ENCODE data around the gene CFAP65. TPM values are rescaled to one million over a fixed set of nuclear protein-coding genes. Genes with fewer than 3 reads are reported as not detected.
A peak's percentile ranks its signal among the peaks of the same experiment; 100 is the strongest.

Gene CFAP65
- total RNA-seq, 2 experiments from 2014 or later: not detected

GRCh38 chr2:218963601-218964000 lies 77.7 kb downstream of the CFAP65 start:
- no peak overlapping the region for H3K4me3 Mint-ChIP-seq
- Histone ChIP-seq H3K9me3 (ENCODE audit: control insufficient read depth in 1 of 2, insufficient read depth in 1 of 2, low read length in 2 of 2) (peaks cover 0 to 32% of the 10 kb centered on the region in 2 experiments), H3K27me3 (ENCODE audit: control insufficient read depth in 1 of 2, insufficient read depth in 2 of 2, low read length in 2 of 2) (peaks cover 53 to 76% of the 10 kb centered on the region in 2 experiments), H3K27ac (ENCODE audit: low read depth in 1 of 2, low read length in 2 of 2) (no peak overlapping the region), H3K36me3 (ENCODE audit: insufficient read depth, low read length) (no peaks in the 10 kb centered on the region), H3K4me1 (ENCODE audit: insufficient read depth, low read length) (peaks cover 32% of the 10 kb centered on the region), H3K4me3 (ENCODE audit: low read length) (no peak overlapping the region)
- no peak for DNase-seq
- intact Hi-C loops (cut with DNase I, micrococcal nuclease): loop anchor here in 1 of 2 experiments (10.0 kb wide), 1 partner anchor 341 kb away; the partner anchor contains the start of gene PTPRN
- H3K27ac Mint-ChIP-seq: no peak overlapping the region
- H3K36me3 Mint-ChIP-seq (ENCODE audit: low read depth): no peaks in the 10 kb centered on the region
- CTCF ChIA-PET: no interaction called here
- peaks cover 78% of the 10 kb centered on the region for H3K27me3 Mint-ChIP-seq
- POLR2A ChIA-PET: no interaction called here
- no peak for ATAC-seq (ENCODE audit: poor library complexity)
- H3K4me1 Mint-ChIP-seq (ENCODE audit: low read depth): peaks cover 13% of the 10 kb centered on the region
- H3K9me3 Mint-ChIP-seq: no peaks in the 10 kb centered on the region
- no peak for TF ChIP-seq CTCF (IDR thresholded peaks at IDR 0.05)

DNA sequence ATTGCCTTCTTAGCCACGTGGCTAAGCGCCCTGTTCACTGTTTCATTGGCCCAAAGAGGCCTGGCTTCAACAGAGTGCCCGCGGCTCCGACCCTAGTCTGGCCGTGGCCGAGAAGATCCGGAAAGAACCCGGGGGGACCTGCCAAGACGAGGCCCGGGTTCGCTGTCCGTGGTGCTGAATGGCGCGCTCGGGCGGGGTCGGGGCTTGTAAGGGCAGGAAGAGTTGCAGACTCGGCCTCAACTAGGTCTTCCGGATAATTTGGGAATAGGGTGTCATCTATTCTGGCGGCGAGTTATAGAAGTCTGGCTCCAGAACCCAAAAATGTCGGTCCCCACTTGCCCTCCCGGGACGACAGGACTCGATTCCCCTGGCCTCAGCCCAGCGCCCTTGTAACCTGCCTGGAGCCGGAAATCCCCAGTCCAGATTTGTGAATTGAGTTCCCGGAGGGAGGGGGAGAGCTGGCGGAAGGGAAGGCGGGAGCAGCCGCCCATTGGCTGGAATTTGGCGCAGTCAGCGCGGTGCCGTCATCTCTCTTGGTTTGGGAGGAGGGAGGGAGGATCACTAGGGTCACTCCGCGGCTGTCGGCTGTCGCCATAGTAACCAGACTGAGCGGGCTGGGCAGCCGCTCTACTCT lies 78.3 kb downstream of the CFAP65 start:
- Mint-ChIP-seq H3K27me3 (peaks cover 79% of the 10 kb centered on the region), H3K9me3 (no peaks in the 10 kb centered on the region), H3K36me3 (ENCODE audit: low read depth) (no peaks in the 10 kb centered on the region), H3K4me1 (ENCODE audit: low read depth) (peaks cover 13% of the 10 kb centered on the region), H3K27ac (no peak overlapping the region), H3K4me3 (no peak overlapping the region)
- intact Hi-C loops (cut with DNase I, micrococcal nuclease): loop anchor here in 1 of 2 experiments (10.0 kb wide), 1 partner anchor 342 kb away; the partner anchor contains the start of gene PTPRN
- CTCF ChIA-PET: no interaction called here
- ATAC-seq (ENCODE audit: poor library complexity) (peak; percentile 48), DNase-seq (peak; percentile 38 to 73 (median 56))
- Histone ChIP-seq H3K9me3 (ENCODE audit: control insufficient read depth in 1 of 2, insufficient read depth in 1 of 2, low read length in 2 of 2) (peaks cover 0 to 32% of the 10 kb centered on the region in 2 experiments), H3K36me3 (ENCODE audit: insufficient read depth, low read length) (no peaks in the 10 kb centered on the region), H3K4me1 (ENCODE audit: insufficient read depth, low read length) (peaks cover 32% of the 10 kb centered on the region), H3K4me3 (ENCODE audit: low read length) (no peak overlapping the region), H3K27me3 (ENCODE audit: control insufficient read depth in 1 of 2, insufficient read depth in 2 of 2, low read length in 2 of 2) (peaks cover 58 to 75% of the 10 kb centered on the region in 2 experiments), H3K27ac (ENCODE audit: low read depth in 1 of 2, low read length in 2 of 2) (no peak overlapping the region)
- POLR2A ChIA-PET: no interaction called here
- no peak for TF ChIP-seq CTCF (IDR thresholded peaks at IDR 0.05)

GRCh38 chr2:218961651-218962570 lies 79.4 kb downstream of the CFAP65 start:
- Mint-ChIP-seq H3K9me3 (no peaks in the 10 kb centered on the region), H3K4me1 (ENCODE audit: low read depth) (peaks cover 13% of the 10 kb centered on the region), H3K27me3 (peaks cover 82% of the 10 kb centered on the region), H3K36me3 (ENCODE audit: low read depth) (no peaks in the 10 kb centered on the region), H3K4me3 (no peak overlapping the region), H3K27ac (no peak overlapping the region)
- H3K27me3 ChIP-seq (ENCODE audit: control insufficient read depth in 1 of 2, insufficient read depth in 2 of 2, low read length in 2 of 2): peaks cover 59 to 82% of the 10 kb centered on the region in 2 experiments
- ChIA-PET POLR2A (interaction anchor here (0.6 kb wide), 1 partner anchor 129 kb away, joined by 3 read pairs; no protein-coding TSS in a partner anchor), CTCF (interaction anchor here (1.1 kb wide), 1 partner anchor 18 kb away, joined by 3 read pairs; no protein-coding TSS in a partner anchor)
- intact Hi-C loops (cut with DNase I, micrococcal nuclease): loop anchor here in 1 of 2 experiments (10.0 kb wide), 1 partner anchor 343 kb away; the partner anchor contains the start of gene PTPRN
- ATAC-seq (ENCODE audit: poor library complexity) (no peak), DNase-seq (peak in 2 of 14 experiments; percentile 28 to 39)
- no peak overlapping the region for H3K27ac ChIP-seq (ENCODE audit: low read depth in 1 of 2, low read length in 2 of 2)
- H3K36me3 ChIP-seq (ENCODE audit: insufficient read depth, low read length): no peaks in the 10 kb centered on the region
- H3K9me3 ChIP-seq (ENCODE audit: control insufficient read depth in 1 of 2, insufficient read depth in 1 of 2, low read length in 2 of 2): peaks cover 0 to 32% of the 10 kb centered on the region in 2 experiments
- no peak for TF ChIP-seq CTCF (IDR thresholded peaks at IDR 0.05)
- H3K4me1 ChIP-seq (ENCODE audit: insufficient read depth, low read length): peaks cover 32% of the 10 kb centered on the region
- H3K4me3 ChIP-seq (ENCODE audit: low read length): no peak overlapping the region
